OCI-LY7 (cell line): ENCODE results near the gene ZNF223. TPM values are rescaled to one million over a fixed set of nuclear protein-coding genes. Genes with fewer than 3 reads are reported as not detected.

Source experiments
- BruUV-seq: library from RNA; stranded (reverse); fragments of 400-500 nt; replicated peaks from 2 replicates; lab custom pipeline; 2021; lab: Mats Ljungman, UMichigan
- CTCF ChIA-PET: fragments of 300-600 bp; sonication (Branson Sonifier 250); formaldehyde crosslinking; loops from one replicate; lab custom pipeline; 2022; ENCODE audit warnings: antibody characterized with exemption; ENCODE audit not compliant: unreplicated experiment; lab: Charles Lee
- POLR2A ChIA-PET: fragments of 300-600 bp; sonication (Branson Sonifier 250); formaldehyde crosslinking; loops from one replicate; lab custom pipeline; 2022; ENCODE audit warnings: antibody characterized with exemption; lab: Charles Lee
- DNase-seq: peaks from one replicate; pipeline ENCODE4 v3.0.0-alpha.2; 2015; ENCODE audit warnings: low spot score
- H2AFZ ChIP-seq: fragments of 200-600 bp; sonication (generic), shearing (Covaris generic); 2 replicates; pipeline ENCODE4 v1.6.1; 2014; ENCODE audit warnings: mild to moderate bottlenecking, antibody characterized with exemption, low read length, moderate library complexity
- H3K27ac ChIP-seq: fragments of 200-600 bp; sonication (generic); 2 replicates; pipeline ENCODE4 v1.5.1; 2014; ENCODE audit warnings: mixed run types, low read depth, mild to moderate bottlenecking, moderate library complexity, low read length, inconsistent platforms; ENCODE audit not compliant: poor library complexity, severe bottlenecking
- H3K36me3 ChIP-seq: fragments of 200-600 bp; sonication (generic); 2 replicates; pipeline ENCODE4 v1.6.1; 2014; ENCODE audit warnings: mild to moderate bottlenecking, antibody characterized with exemption, low read length, moderate library complexity, mixed read lengths; ENCODE audit not compliant: insufficient read depth
- H3K4me1 ChIP-seq: fragments of 200-600 bp; sonication (generic); 2 replicates; pipeline ENCODE4 v1.5.1; 2014; ENCODE audit warnings: mild to moderate bottlenecking, low read length; ENCODE audit not compliant: insufficient read depth, poor library complexity, severe bottlenecking
- H3K4me2 ChIP-seq: fragments of 200-600 bp; sonication (generic); 2 replicates; pipeline ENCODE4 v1.6.1; 2014; ENCODE audit warnings: mild to moderate bottlenecking, low read length
- H3K4me3 ChIP-seq: fragments of 200-600 bp; sonication (generic); 2 replicates; pipeline ENCODE4 v1.5.1; 2014; ENCODE audit warnings: mild to moderate bottlenecking, low read depth, low read length; ENCODE audit not compliant: poor library complexity, severe bottlenecking
- H3K79me2 ChIP-seq: fragments of 200-600 bp; sonication (generic); 2 replicates; pipeline ENCODE4 v1.6.1; 2016; ENCODE audit warnings: low read depth, mild to moderate bottlenecking, low read length, moderate library complexity, mixed read lengths; ENCODE audit not compliant: insufficient read depth
- H3K9me2 ChIP-seq: fragments of 200-600 bp; sonication (generic); 2 replicates; pipeline ENCODE4 v1.6.1; 2016; ENCODE audit warnings: mild to moderate bottlenecking, low read length, mixed read lengths; ENCODE audit not compliant: insufficient read depth
- H3K9me3 ChIP-seq: fragments of 200-600 bp; sonication (generic); 2 replicates; pipeline ENCODE4 v1.6.1; 2014; ENCODE audit warnings: mild to moderate bottlenecking, mixed run types, low read length, mixed read lengths
- H4K20me1 ChIP-seq: fragments of 200-600 bp; sonication (generic); 2 replicates; pipeline ENCODE4 v1.6.1; 2014; ENCODE audit warnings: mild to moderate bottlenecking, antibody characterized with exemption, low read length, moderate library complexity, mixed read lengths; ENCODE audit not compliant: insufficient read depth
- CTCF ChIP-seq: fragments of 200-600 bp; sonication (generic); conservative IDR thresholded peaks from 2 replicates; pipeline ENCODE4 v1.5.1; 2014; ENCODE audit warnings: mild to moderate bottlenecking, antibody characterized with exemption, low read length, moderate library complexity, mixed read lengths
- EZH2phosphoT487 ChIP-seq: fragments of 200-600 bp; sonication (generic); IDR thresholded peaks from 2 replicates; pipeline ENCODE4 v1.6.1; 2018; ENCODE audit warnings: low read depth, borderline replicate concordance, mild to moderate bottlenecking, mixed run types, antibody characterized with exemption, low read length, moderate library complexity, mixed read lengths
- intact Hi-C: fragments of 100-400 bp; cut with micrococcal nuclease; formaldehyde crosslinking; loops from one replicate; pipeline ENCODE4 v1.10.0; 2022; ENCODE audit not compliant: unreplicated experiment
- total RNA-seq, 2 experiments: library from RNA; depleted of rRNA in 1 of 2; stranded (reverse); fragments of >200 nt in 1 of 2; shearing (Covaris generic) in 1 of 2; gene quantifications; 2 replicates each; pipeline ENCODE4 v1.2.3, GENCODE V29; 2014 to 2022

ZNF223 gene
- total RNA-seq, 2 experiments from 2014 or later = not detected

DNA sequence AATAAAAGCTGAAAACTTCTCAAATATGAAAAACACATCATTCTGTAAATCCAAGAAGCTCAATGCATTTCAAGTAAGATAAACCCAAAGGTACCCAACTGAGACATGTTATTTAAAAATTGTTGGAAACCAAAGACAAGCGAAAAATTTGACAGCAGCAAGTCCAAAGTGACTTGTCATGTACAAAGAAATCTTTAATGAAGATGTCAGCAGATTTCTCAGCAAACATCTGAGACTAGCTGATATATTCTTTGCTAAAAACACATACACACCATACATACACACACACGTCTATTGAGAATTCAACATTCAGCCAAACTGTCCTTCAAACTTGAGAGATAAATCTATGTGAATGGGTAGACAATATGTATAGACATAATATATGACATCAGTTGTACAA, 32.3 kb upstream of the ZNF223 start:
- no peak for DNase-seq
- no TSS peak for BruUV-seq
- POLR2A ChIA-PET = no interaction called here
- Histone ChIP-seq H3K79me2 (no peaks in the 10 kb centered on the region), H2AFZ (no peak overlapping the region), H3K4me1 (no peaks in the 10 kb centered on the region), H3K9me3 (no peaks in the 10 kb centered on the region), H4K20me1 (no peaks in the 10 kb centered on the region), H3K9me2 (no peaks in the 10 kb centered on the region), H3K36me3 (no peaks in the 10 kb centered on the region), H3K27ac (no peak overlapping the region), H3K4me3 (no peak overlapping the region), H3K4me2 (no peak overlapping the region)
- no peak for TF ChIP-seq EZH2phosphoT487
- TF ChIP-seq CTCF = no peak
- CTCF ChIA-PET = no interaction called here
- intact Hi-C loops = no loop called here

GRCh38 chr19:44021221-44021620, 30.6 kb upstream of the ZNF223 start:
- Histone ChIP-seq H4K20me1 (no peaks in the 10 kb centered on the region), H3K36me3 (no peaks in the 10 kb centered on the region), H3K4me3 (no peak overlapping the region), H3K4me1 (no peaks in the 10 kb centered on the region), H3K9me2 (no peaks in the 10 kb centered on the region), H2AFZ (no peak overlapping the region), H3K27ac (no peak overlapping the region), H3K9me3 (no peaks in the 10 kb centered on the region), H3K4me2 (no peak overlapping the region), H3K79me2 (no peaks in the 10 kb centered on the region)
- TF ChIP-seq EZH2phosphoT487 (no peak), CTCF (no peak)
- DNase-seq = no peak
- ChIA-PET CTCF (no interaction called here), POLR2A (interaction anchor here (0.7 kb wide), 1 partner anchor 18 kb away, joined by 3 read pairs; the partner anchor contains the start of gene ZNF230)
- no TSS peak for BruUV-seq
- intact Hi-C loops = no loop called here

DNA sequence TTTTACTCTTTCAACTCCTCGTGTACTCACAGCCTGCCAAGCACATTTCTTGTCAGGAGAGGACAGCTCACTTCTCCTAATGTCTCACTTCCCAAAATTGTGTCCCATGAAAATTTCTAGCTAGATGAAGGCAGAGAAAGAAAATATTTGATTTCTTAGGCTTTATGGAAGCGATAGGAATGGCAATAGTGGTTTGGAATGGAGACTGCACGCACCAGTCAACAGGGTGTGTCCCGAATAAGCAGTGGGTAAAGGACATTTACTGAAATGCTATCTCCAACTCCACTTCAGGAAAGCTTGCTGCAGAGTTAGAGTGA, 27.0 kb upstream of the ZNF223 start:
- no peaks in the 10 kb centered on the region for H3K36me3 ChIP-seq
- H3K4me2 ChIP-seq = no peak overlapping the region; the same call in 1 of the 2 replicates
- no peaks in the 10 kb centered on the region for H3K9me2 ChIP-seq
- no peak overlapping the region for H3K27ac ChIP-seq
- no peaks in the 10 kb centered on the region for H4K20me1 ChIP-seq
- no peak for DNase-seq
- H3K79me2 ChIP-seq = no peaks in the 10 kb centered on the region
- no peak overlapping the region for H2AFZ ChIP-seq
- ChIA-PET POLR2A (interaction anchor here (0.7 to 1.1 kb wide), 2 partner anchors 51 to 232 kb away, joined by 3 to 5 read pairs; no protein-coding TSS in a partner anchor), CTCF (no interaction called here)
- H3K4me1 ChIP-seq = no peaks in the 10 kb centered on the region
- TF ChIP-seq EZH2phosphoT487 (no peak), CTCF (no peak)
- H3K4me3 ChIP-seq = no peak overlapping the region
- no TSS peak for BruUV-seq
- H3K9me3 ChIP-seq = no peaks in the 10 kb centered on the region
- intact Hi-C loops = no loop called here
